HCT116 (cell line): Measurements from ENCODE around the gene MAPK7. TPM values are rescaled to one million over a fixed set of nuclear protein-coding genes. Genes with fewer than 3 reads are reported as not detected.

Experiments used
- ATAC-seq: fragments of 200-7000 bp; cut with Tn5 transposase; 2 replicates; pipeline ENCODE4 v1.9.1; 2020; ENCODE audit warnings: mild to moderate bottlenecking, moderate library complexity
- BruUV-seq: library from RNA; stranded (reverse); fragments of 400-500 nt; replicated peaks from 2 replicates; lab custom pipeline; 2021; lab: Mats Ljungman, UMichigan
- CTCF ChIA-PET: fragments of 300-600 bp; sonication (Branson Sonifier 250); formaldehyde crosslinking; loops from one replicate; lab custom pipeline; 2021; ENCODE audit warnings: antibody characterized with exemption; lab: Charles Lee
- POLR2A ChIA-PET: fragments of 300-600, 350-600 bp; sonication (Branson Sonifier 250); formaldehyde crosslinking; loops from one replicate; lab custom pipeline; 2021; ENCODE audit warnings: antibody characterized with exemption; lab: Charles Lee
- RAD21 ChIA-PET, 2 experiments: fragments of 300-600 bp; sonication (Branson Sonifier 250); formaldehyde crosslinking; loops; one replicate each; lab custom pipeline; 2023; ENCODE audit warnings: low total read pairs in 2 of 2; ENCODE audit not compliant: uncharacterized antibody in 2 of 2, unreplicated experiment in 2 of 2, low non-redundant PET in 1 of 2; lab: Charles Lee
- DNase-seq: peaks from one replicate; pipeline ENCODE4 v3.0.0-alpha.2; 2010; ENCODE audit warnings: low read depth, low spot score
- H2AFZ ChIP-seq: fragments of 200-600 bp; shearing (Covaris generic), sonication (generic); 2 replicates; pipeline ENCODE4 v1.6.1; 2017; ENCODE audit warnings: low read depth, mixed run types, mixed read lengths, antibody characterized with exemption, low read length; ENCODE audit not compliant: poor library complexity, severe bottlenecking
- H3K27ac ChIP-seq: 2 replicates; pipeline ENCODE4 v1.5.1; 2012; ENCODE audit warnings: low read depth, low read length
- H3K27me3 ChIP-seq: fragments of 200-600 bp; sonication (generic); 2 replicates; pipeline ENCODE4 v1.6.1; 2016; ENCODE audit warnings: mixed run types, low read length, mixed read lengths; ENCODE audit not compliant: insufficient read depth
- H3K36me3 ChIP-seq, 2 experiments: fragments of 200-500 bp in 1 of 2; fragments of 200-600 bp in 1 of 2; sonication (Bioruptor generic) in 1 of 2; sonication (generic) in 1 of 2; 2 replicates each; pipeline versions ENCODE4 v1.5.1 to v1.6.1; 2014 to 2016; ENCODE audit warnings: low read length in 2 of 2, inconsistent platforms in 1 of 2, mixed read lengths in 1 of 2, mixed run types in 1 of 2; ENCODE audit not compliant: insufficient read depth in 2 of 2, control insufficient read depth in 1 of 2
- H3K4me1 ChIP-seq, 2 experiments: fragments of 200-600 bp in 1 of 2; sonication (generic) in 1 of 2; 2 replicates each; pipeline versions ENCODE4 v1.5.1 to v1.6.1; 2012 to 2017; ENCODE audit warnings: low read length in 2 of 2, inconsistent platforms in 1 of 2, mild to moderate bottlenecking in 1 of 2, mixed read lengths in 1 of 2, mixed run types in 1 of 2, moderate library complexity in 1 of 2; ENCODE audit not compliant: insufficient read depth in 2 of 2, control insufficient read depth in 1 of 2
- H3K4me2 ChIP-seq: fragments of 200-600 bp; sonication (generic); 2 replicates; pipeline ENCODE4 v1.6.1; 2017; ENCODE audit warnings: mixed run types, low read length, mixed read lengths
- H3K4me3 ChIP-seq, 2 experiments: fragments of 200-600 bp in 1 of 2; sonication (generic) in 1 of 2; replicated peaks in 1 of 2; 2 replicates each; pipeline ENCODE4 v1.5.1; 2011 to 2016; ENCODE audit warnings: low read length in 2 of 2, control low read depth in 1 of 2, low read depth in 1 of 2, mild to moderate bottlenecking in 1 of 2, mixed read lengths in 1 of 2, mixed run types in 1 of 2
- H3K79me2 ChIP-seq: fragments of 200-600 bp; sonication (generic); 2 replicates; pipeline ENCODE4 v1.6.1; 2017; ENCODE audit warnings: mild to moderate bottlenecking, mixed run types, low read length, moderate library complexity, mixed read lengths; ENCODE audit not compliant: insufficient read depth
- H3K9ac ChIP-seq: fragments of 200-600 bp; sonication (generic); 2 replicates; pipeline ENCODE4 v1.6.1; 2016; ENCODE audit warnings: low read length, mixed read lengths
- H3K9me2 ChIP-seq: fragments of 200-600 bp; sonication (generic), shearing (Covaris generic); 2 replicates; pipeline ENCODE4 v1.6.1; 2017; ENCODE audit warnings: mixed run types, mild to moderate bottlenecking, moderate library complexity; ENCODE audit not compliant: insufficient read depth
- H3K9me3 ChIP-seq, 2 experiments: fragments of 200-500 bp in 1 of 2; fragments of 200-600 bp in 1 of 2; sonication (Bioruptor generic) in 1 of 2; sonication (generic) in 1 of 2; 2 replicates each; pipeline ENCODE4 v1.6.1; 2014 to 2017; ENCODE audit warnings: low read length in 2 of 2, mixed read lengths in 2 of 2, inconsistent platforms in 1 of 2, low read depth in 1 of 2, mild to moderate bottlenecking in 1 of 2, mixed run types in 1 of 2, moderate library complexity in 1 of 2; ENCODE audit not compliant: control insufficient read depth in 1 of 2, insufficient read depth in 1 of 2
- H4K20me1 ChIP-seq: fragments of 200-600 bp; sonication (generic), shearing (Covaris generic); 2 replicates; pipeline ENCODE4 v1.6.1; 2017; ENCODE audit warnings: mixed run types, mild to moderate bottlenecking, moderate library complexity; ENCODE audit not compliant: insufficient read depth
- CBX3 ChIP-seq: IDR thresholded peaks from 2 replicates; pipeline ENCODE4 v1.6.1; 2012; ENCODE audit warnings: low read depth
- CEBPB ChIP-seq: IDR thresholded peaks from 2 replicates; pipeline ENCODE4 v1.6.1; 2012; ENCODE audit warnings: low read depth
- CTCF ChIP-seq, 3 experiments: fragments of 200-600 bp in 1 of 3; sonication (generic) in 1 of 3; IDR thresholded peaks in 2 of 3; conservative IDR thresholded peaks in 1 of 3; 2 replicates each; pipeline ENCODE4 v1.5.1; 2012 to 2017; ENCODE audit warnings: low read depth in 2 of 3, low read length in 2 of 3, antibody characterized with exemption in 1 of 3, borderline replicate concordance in 1 of 3, control low read depth in 1 of 3, mild to moderate bottlenecking in 1 of 3, mixed read lengths in 1 of 3, mixed run types in 1 of 3, moderate library complexity in 1 of 3; ENCODE audit not compliant: insufficient read depth in 1 of 3
- EGR1 ChIP-seq: IDR thresholded peaks from 2 replicates; pipeline ENCODE4 v1.6.1; 2012; ENCODE audit warnings: low read depth
- ELF1 ChIP-seq: IDR thresholded peaks from 2 replicates; pipeline ENCODE4 v1.6.1; 2012; ENCODE audit warnings: low read depth, borderline replicate concordance
- FOSL1 ChIP-seq: IDR thresholded peaks from 2 replicates; pipeline ENCODE4 v1.6.1; 2012; ENCODE audit warnings: low read depth
- JUND ChIP-seq: IDR thresholded peaks from 2 replicates; pipeline ENCODE4 v1.6.1; 2012
- POLR2A ChIP-seq: IDR thresholded peaks from 2 replicates; pipeline ENCODE4 v1.7.0; 2011; ENCODE audit warnings: borderline replicate concordance; ENCODE audit not compliant: insufficient read depth, insufficient read length; ENCODE audit errors: extremely low read depth
- POLR2AphosphoS5 ChIP-seq: IDR thresholded peaks from 2 replicates; pipeline ENCODE4 v1.6.1; 2011; ENCODE audit warnings: mild to moderate bottlenecking, low read depth, low read length, moderate library complexity
- RAD21 ChIP-seq: IDR thresholded peaks from 2 replicates; pipeline ENCODE4 v1.6.1; 2012; ENCODE audit warnings: low read depth, mild to moderate bottlenecking
- SIN3A ChIP-seq: IDR thresholded peaks from 2 replicates; pipeline ENCODE4 v1.6.1; 2012; ENCODE audit warnings: low read depth
- SP1 ChIP-seq: IDR thresholded peaks from 2 replicates; pipeline ENCODE4 v1.6.1; 2012; ENCODE audit warnings: low read depth
- SRF ChIP-seq: IDR thresholded peaks from 2 replicates; pipeline ENCODE4 v1.6.1; 2012; ENCODE audit warnings: low read depth
- TCF7L2 ChIP-seq: IDR thresholded peaks from 2 replicates; pipeline ENCODE4 v1.7.0; 2011; ENCODE audit warnings: borderline replicate concordance, inconsistent platforms; ENCODE audit not compliant: insufficient read depth, insufficient read length; ENCODE audit errors: extremely low read depth
- ZFX ChIP-seq: fragments of 450-650 bp; IDR thresholded peaks from 2 replicates; pipeline ENCODE4 v1.6.1; 2017
- ZNF274 ChIP-seq: fragments of 200-500 bp; sonication (Bioruptor generic); IDR thresholded peaks from 2 replicates; pipeline ENCODE4 v1.6.1; 2014; ENCODE audit warnings: mild to moderate bottlenecking, low read depth, low read length, inconsistent platforms
- intact Hi-C: fragments of 100-400 bp; cut with micrococcal nuclease; formaldehyde crosslinking; loops from 2 replicates; pipeline ENCODE4 v1.10.0; 2022
- total RNA-seq: library from RNA; stranded (reverse); gene quantifications from one replicate; pipeline ENCODE4 v1.2.1, GENCODE V29; 2021; ENCODE audit not compliant: unreplicated experiment
- TF ChIP-seq, protein P1 (sequence below): IDR thresholded peaks from 2 replicates; pipeline ENCODE4 v1.6.1; 2012

MAPK7 gene
- total RNA-seq, 1 experiment from 2014 or later = 15.3 TPM

GRCh38 chr17:19392303-19392702, 14.0 kb downstream of the MAPK7 start:
- TF ChIP-seq POLR2A (no peak), FOSL1 (no peak), EGR1 (no peak), CBX3 (no peak), CTCF (IDR thresholded peaks at IDR 0.05 in 2 of 3, conservative IDR thresholded peaks at IDR 0.05 in 1 of 3; ENCODE audit: borderline replicate concordance in 1 of 3, insufficient read depth in 1 of 3, low read depth in 2 of 3, low read length in 2 of 3) (no peak), ZFX (no peak), JUND (no peak), RAD21 (no peak), ZNF274 (no peak), SRF (no peak), TCF7L2 (no peak), SIN3A (no peak), CEBPB (no peak), ELF1 (no peak), POLR2AphosphoS5 (no peak), SP1 (no peak)
- TF ChIP-seq, protein P1, sequence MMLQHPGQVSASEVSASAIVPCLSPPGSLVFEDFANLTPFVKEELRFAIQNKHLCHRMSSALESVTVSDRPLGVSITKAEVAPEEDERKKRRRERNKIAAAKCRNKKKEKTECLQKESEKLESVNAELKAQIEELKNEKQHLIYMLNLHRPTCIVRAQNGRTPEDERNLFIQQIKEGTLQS = no peak
- RAD21 ChIA-PET = no interaction called here
- no peak for DNase-seq
- Histone ChIP-seq H3K27ac (no peak overlapping the region), H3K36me3 (no peaks in the 10 kb centered on the region), H3K27me3 (no peaks in the 10 kb centered on the region), H3K9ac (no peak overlapping the region), H2AFZ (no peak overlapping the region), H3K4me2 (no peak overlapping the region), H3K9me2 (no peaks in the 10 kb centered on the region), H4K20me1 (no peaks in the 10 kb centered on the region), H3K9me3 (no peaks in the 10 kb centered on the region), H3K4me3 (no peak overlapping the region), H3K79me2 (no peaks in the 10 kb centered on the region), H3K4me1 (peaks cover 0 to 11% of the 10 kb centered on the region in 2 experiments; a peak in 2 of 4 replicates)
- POLR2A ChIA-PET = no interaction called here
- intact Hi-C loops = no loop called here
- CTCF ChIA-PET = interaction anchor here (1.5 kb wide), 1 partner anchor 14 kb away, joined by 3 read pairs; the partner anchor contains the start of gene MAPK7
- no peak for ATAC-seq
- BruUV-seq = no TSS peak
